ENCODE measurements around the gene DOCK3.

GRCh38 chr3:51270559-51270958 is 595.8 kb downstream of the DOCK3 start:
- TF ChIP-seq CTCF (IDR thresholded peaks at IDR 0.05; ENCODE audit: low read depth, low read length, missing input control) (no peak), HNF4A (conservative IDR thresholded peaks at IDR 0.05) (no peak), TAF1 (conservative IDR thresholded peaks at IDR 0.05) (no peak)

Data from liver (tissue), 3 donors.